OCI-LY7 (cell line): ENCODE data around the gene KIAA0513. TPM values are rescaled to one million over a fixed set of nuclear protein-coding genes. Genes with fewer than 3 reads are reported as not detected.

Experiments
- BruUV-seq: library from RNA; stranded (reverse); fragments of 400-500 nt; replicated peaks from 2 replicates; lab custom pipeline; 2021; lab: Mats Ljungman, UMichigan
- CTCF ChIA-PET: fragments of 300-600 bp; sonication (Branson Sonifier 250); formaldehyde crosslinking; loops from one replicate; lab custom pipeline; 2022; ENCODE audit warnings: antibody characterized with exemption; ENCODE audit not compliant: unreplicated experiment; lab: Charles Lee
- POLR2A ChIA-PET: fragments of 300-600 bp; sonication (Branson Sonifier 250); formaldehyde crosslinking; loops from one replicate; lab custom pipeline; 2022; ENCODE audit warnings: antibody characterized with exemption; lab: Charles Lee
- DNase-seq: peaks from one replicate; pipeline ENCODE4 v3.0.0-alpha.2; 2015; ENCODE audit warnings: low spot score
- H2AFZ ChIP-seq: fragments of 200-600 bp; sonication (generic), shearing (Covaris generic); 2 replicates; pipeline ENCODE4 v1.6.1; 2014; ENCODE audit warnings: mild to moderate bottlenecking, antibody characterized with exemption, low read length, moderate library complexity
- H3K27ac ChIP-seq: fragments of 200-600 bp; sonication (generic); 2 replicates; pipeline ENCODE4 v1.5.1; 2014; ENCODE audit warnings: mixed run types, low read depth, mild to moderate bottlenecking, moderate library complexity, low read length, inconsistent platforms; ENCODE audit not compliant: poor library complexity, severe bottlenecking
- H3K36me3 ChIP-seq: fragments of 200-600 bp; sonication (generic); 2 replicates; pipeline ENCODE4 v1.6.1; 2014; ENCODE audit warnings: mild to moderate bottlenecking, antibody characterized with exemption, low read length, moderate library complexity, mixed read lengths; ENCODE audit not compliant: insufficient read depth
- H3K4me1 ChIP-seq: fragments of 200-600 bp; sonication (generic); 2 replicates; pipeline ENCODE4 v1.5.1; 2014; ENCODE audit warnings: mild to moderate bottlenecking, low read length; ENCODE audit not compliant: insufficient read depth, poor library complexity, severe bottlenecking
- H3K4me2 ChIP-seq: fragments of 200-600 bp; sonication (generic); 2 replicates; pipeline ENCODE4 v1.6.1; 2014; ENCODE audit warnings: mild to moderate bottlenecking, low read length
- H3K4me3 ChIP-seq: fragments of 200-600 bp; sonication (generic); 2 replicates; pipeline ENCODE4 v1.5.1; 2014; ENCODE audit warnings: mild to moderate bottlenecking, low read depth, low read length; ENCODE audit not compliant: poor library complexity, severe bottlenecking
- H3K79me2 ChIP-seq: fragments of 200-600 bp; sonication (generic); 2 replicates; pipeline ENCODE4 v1.6.1; 2016; ENCODE audit warnings: low read depth, mild to moderate bottlenecking, low read length, moderate library complexity, mixed read lengths; ENCODE audit not compliant: insufficient read depth
- H3K9me2 ChIP-seq: fragments of 200-600 bp; sonication (generic); 2 replicates; pipeline ENCODE4 v1.6.1; 2016; ENCODE audit warnings: mild to moderate bottlenecking, low read length, mixed read lengths; ENCODE audit not compliant: insufficient read depth
- H3K9me3 ChIP-seq: fragments of 200-600 bp; sonication (generic); 2 replicates; pipeline ENCODE4 v1.6.1; 2014; ENCODE audit warnings: mild to moderate bottlenecking, mixed run types, low read length, mixed read lengths
- H4K20me1 ChIP-seq: fragments of 200-600 bp; sonication (generic); 2 replicates; pipeline ENCODE4 v1.6.1; 2014; ENCODE audit warnings: mild to moderate bottlenecking, antibody characterized with exemption, low read length, moderate library complexity, mixed read lengths; ENCODE audit not compliant: insufficient read depth
- CTCF ChIP-seq: fragments of 200-600 bp; sonication (generic); conservative IDR thresholded peaks from 2 replicates; pipeline ENCODE4 v1.5.1; 2014; ENCODE audit warnings: mild to moderate bottlenecking, antibody characterized with exemption, low read length, moderate library complexity, mixed read lengths
- EZH2phosphoT487 ChIP-seq: fragments of 200-600 bp; sonication (generic); IDR thresholded peaks from 2 replicates; pipeline ENCODE4 v1.6.1; 2018; ENCODE audit warnings: low read depth, borderline replicate concordance, mild to moderate bottlenecking, mixed run types, antibody characterized with exemption, low read length, moderate library complexity, mixed read lengths
- intact Hi-C: fragments of 100-400 bp; cut with micrococcal nuclease; formaldehyde crosslinking; loops from one replicate; pipeline ENCODE4 v1.10.0; 2022; ENCODE audit not compliant: unreplicated experiment
- total RNA-seq, 2 experiments: library from RNA; depleted of rRNA in 1 of 2; stranded (reverse); fragments of >200 nt in 1 of 2; shearing (Covaris generic) in 1 of 2; gene quantifications; 2 replicates each; pipeline ENCODE4 v1.2.3, GENCODE V29; 2014 to 2022

KIAA0513 gene
- total RNA-seq, 2 experiments from 2014 or later: 0.88 to 4.8 TPM

GRCh38 chr16:84989749-84990620, 37.6 kb upstream of the KIAA0513 start:
- H4K20me1 ChIP-seq: no peaks in the 10 kb centered on the region
- intact Hi-C loops: no loop called here
- H2AFZ ChIP-seq: no peak overlapping the region
- no TSS peak for BruUV-seq
- H3K4me3 ChIP-seq: no peak overlapping the region
- H3K9me2 ChIP-seq: no peaks in the 10 kb centered on the region
- H3K4me2 ChIP-seq: no peak overlapping the region
- H3K79me2 ChIP-seq: no peaks in the 10 kb centered on the region
- no peaks in the 10 kb centered on the region for H3K9me3 ChIP-seq
- no peak overlapping the region for H3K27ac ChIP-seq
- CTCF ChIA-PET: interaction anchor here (0.6 kb wide), 1 partner anchor 14 kb away, joined by 3 read pairs; no protein-coding TSS in a partner anchor
- peaks cover 74% of the 10 kb centered on the region for H3K36me3 ChIP-seq
- TF ChIP-seq CTCF (no peak), EZH2phosphoT487 (no peak)
- no peak for DNase-seq
- POLR2A ChIA-PET: interaction anchor here (0.5 to 1.9 kb wide), 2 partner anchors 18 to 237 kb away, joined by 3 to 5 read pairs; no protein-coding TSS in a partner anchor
- no peaks in the 10 kb centered on the region for H3K4me1 ChIP-seq

- Histone ChIP-seq H3K4me3 (no peak overlapping the region), H3K79me2 (no peaks in the 10 kb centered on the region), H3K36me3 (peaks cover 78% of the 10 kb centered on the region), H3K9me3 (no peaks in the 10 kb centered on the region), H3K27ac (no peak overlapping the region), H3K4me1 (no peaks in the 10 kb centered on the region), H3K4me2 (no peak overlapping the region), H4K20me1 (no peaks in the 10 kb centered on the region), H2AFZ (no peak overlapping the region), H3K9me2 (no peaks in the 10 kb centered on the region)
- no peak for DNase-seq
- intact Hi-C loops: no loop called here
- BruUV-seq: no TSS peak
- TF ChIP-seq CTCF (no peak), EZH2phosphoT487 (no peak)
- POLR2A ChIA-PET: interaction anchor here (1.9 kb wide), 1 partner anchor 17 kb away, joined by 5 read pairs; no protein-coding TSS in a partner anchor
- CTCF ChIA-PET: interaction anchor here (0.6 kb wide), 1 partner anchor 13 kb away, joined by 3 read pairs; no protein-coding TSS in a partner anchor
These were observed 36.8 kb upstream of the KIAA0513 start for GRCh38 chr16:84990782-84991181.

GRCh38 chr16:84992717-84993075, 34.9 kb upstream of the KIAA0513 start:
- no peaks in the 10 kb centered on the region for H3K9me3 ChIP-seq
- no peak overlapping the region for H3K4me2 ChIP-seq
- TF ChIP-seq CTCF (no peak), EZH2phosphoT487 (no peak)
- peaks cover 61% of the 10 kb centered on the region for H3K36me3 ChIP-seq
- no TSS peak for BruUV-seq
- no peaks in the 10 kb centered on the region for H4K20me1 ChIP-seq
- H3K9me2 ChIP-seq: no peaks in the 10 kb centered on the region
- H2AFZ ChIP-seq: no peak overlapping the region
- H3K4me3 ChIP-seq: no peak overlapping the region
- H3K4me1 ChIP-seq: no peaks in the 10 kb centered on the region
- no peak overlapping the region for H3K27ac ChIP-seq
- ChIA-PET CTCF (no interaction called here), POLR2A (interaction anchor here (0.7 kb wide), 1 partner anchor 21 kb away, joined by 3 read pairs; no protein-coding TSS in a partner anchor)
- DNase-seq: no peak
- intact Hi-C loops: no loop called here
- no peaks in the 10 kb centered on the region for H3K79me2 ChIP-seq
